Stromal cell of bone marrow (primary cell): ENCODE measurements around the gene FASTKD1.
"Not testable (repeated sequence)": the region's sequence is repeated elsewhere in the genome, so short reads cannot be mapped to it uniquely, and the experiment has no call there.

Experiments used
- DNase-seq: peaks from one replicate; pipeline ENCODE4 v3.0.0-alpha.2; 2012; ENCODE audit warnings: low read depth

FASTKD1 gene

DNA sequence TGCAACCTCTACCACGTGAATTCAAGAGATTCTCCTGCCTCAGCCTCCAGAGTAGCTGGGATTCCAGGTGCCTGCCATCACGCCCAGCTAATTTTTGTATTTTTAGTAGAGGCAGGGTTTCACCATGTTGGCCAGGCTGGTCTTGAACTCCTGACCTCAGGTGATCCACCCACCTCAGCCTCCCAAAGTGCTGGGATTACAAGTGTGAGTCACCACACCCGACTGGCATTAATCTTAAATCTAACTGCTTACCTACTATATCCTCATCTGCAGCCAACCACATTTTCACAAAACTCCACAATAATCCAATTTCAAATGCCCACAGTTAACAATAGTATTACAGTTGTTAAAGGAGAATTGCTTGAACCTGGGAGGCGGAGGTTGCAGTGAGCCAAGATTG, 2.9 kb downstream of the FASTKD1 start:
- DNase-seq = not testable (repeated sequence)

DNA sequence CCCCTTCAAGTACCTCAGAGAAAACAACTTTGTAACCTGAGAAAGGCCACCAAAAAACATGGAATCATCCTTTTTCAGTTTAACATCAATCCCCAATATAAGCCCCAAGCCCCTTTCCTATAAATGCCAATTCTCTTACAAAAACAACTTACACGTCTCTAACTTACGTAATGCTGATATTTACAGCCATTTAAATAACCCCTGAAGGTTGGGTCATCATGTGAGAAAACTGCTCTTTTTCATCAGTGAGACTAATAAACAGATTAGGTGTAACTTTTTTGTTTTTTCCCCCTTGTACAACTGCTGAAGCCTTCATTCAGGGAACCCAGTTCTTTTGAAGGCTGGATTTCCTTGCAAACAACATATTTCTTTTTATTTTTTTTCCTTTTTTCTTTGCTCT, 3.7 kb downstream of the FASTKD1 start:
- no peak for DNase-seq

DNA sequence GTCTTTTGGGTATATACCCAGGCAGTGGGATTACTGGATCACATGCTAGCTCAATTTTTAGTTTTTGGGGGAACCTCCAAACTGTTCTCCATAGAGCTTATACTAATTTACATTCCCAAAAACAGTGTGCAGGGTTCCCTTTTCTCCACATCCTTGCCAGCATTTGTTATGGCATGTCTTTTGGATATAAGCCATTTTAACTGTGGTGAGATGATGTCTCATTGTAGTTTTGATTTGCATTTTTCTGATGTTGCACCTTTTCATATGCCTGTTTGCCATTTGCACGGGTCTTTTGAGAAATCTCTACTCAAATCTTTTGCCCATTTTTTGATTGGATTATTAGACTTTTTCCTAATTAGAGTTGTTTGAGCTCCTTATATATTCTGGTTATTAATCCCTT, 8.0 kb downstream of the FASTKD1 start:
- no peak for DNase-seq

DNA sequence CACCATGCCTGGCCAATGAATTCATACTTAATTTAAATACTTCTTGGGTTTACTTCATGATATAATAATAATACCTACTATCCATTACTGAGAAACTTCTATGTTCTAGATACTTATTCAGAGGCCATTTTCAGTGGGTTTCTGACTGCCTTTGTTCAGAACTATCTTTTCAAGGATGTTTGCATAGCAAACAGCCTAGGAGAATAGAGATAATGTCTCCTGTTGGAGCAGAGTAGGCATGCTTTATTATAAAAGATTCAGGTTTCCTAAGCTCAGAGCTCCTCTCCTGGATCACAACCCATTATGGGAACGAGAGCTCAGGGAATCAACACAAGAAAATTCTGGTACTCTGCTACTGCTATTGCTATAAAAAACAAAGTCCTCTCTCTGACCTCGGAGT, 11.1 kb downstream of the FASTKD1 start:
- no peak for DNase-seq

DNA sequence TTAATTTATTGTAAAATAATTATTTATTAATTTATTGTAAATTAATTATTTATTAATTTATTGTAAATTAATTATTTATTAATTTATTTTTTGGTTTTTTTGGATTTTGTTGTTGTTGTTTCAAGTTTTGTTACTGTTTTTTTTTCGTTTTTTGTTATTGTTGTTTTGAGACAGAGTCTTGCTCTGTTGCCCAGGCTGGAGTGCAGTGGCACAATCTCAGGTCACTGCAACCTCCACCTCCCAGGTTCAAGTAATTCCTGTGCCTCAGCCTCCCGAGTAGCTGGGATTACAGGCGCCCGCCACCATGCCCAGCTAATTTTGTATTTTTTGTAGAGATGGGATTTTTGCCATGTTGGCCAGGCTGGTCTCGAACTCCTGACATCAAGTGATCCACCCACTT, 11.6 kb downstream of the FASTKD1 start:
- not testable (repeated sequence) for DNase-seq

DNA sequence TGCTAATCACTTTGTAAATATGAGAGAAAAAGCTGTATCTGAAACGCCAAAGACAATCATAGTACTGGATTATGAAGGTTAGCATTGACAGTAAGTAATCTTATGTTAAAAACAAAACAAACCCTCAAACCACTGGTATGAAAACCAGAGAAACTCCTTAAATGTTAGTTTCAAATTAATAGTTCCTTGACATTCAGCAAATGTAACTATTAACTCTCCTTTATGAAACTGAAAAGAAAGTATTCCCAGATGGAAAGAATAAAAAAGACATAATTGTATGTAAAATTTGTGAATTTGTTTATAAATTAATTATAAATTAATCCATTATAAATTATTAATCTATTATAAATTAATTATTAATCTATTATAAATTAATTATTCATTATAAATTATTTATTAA, 12.3 kb downstream of the FASTKD1 start:
- no peak for DNase-seq

DNA sequence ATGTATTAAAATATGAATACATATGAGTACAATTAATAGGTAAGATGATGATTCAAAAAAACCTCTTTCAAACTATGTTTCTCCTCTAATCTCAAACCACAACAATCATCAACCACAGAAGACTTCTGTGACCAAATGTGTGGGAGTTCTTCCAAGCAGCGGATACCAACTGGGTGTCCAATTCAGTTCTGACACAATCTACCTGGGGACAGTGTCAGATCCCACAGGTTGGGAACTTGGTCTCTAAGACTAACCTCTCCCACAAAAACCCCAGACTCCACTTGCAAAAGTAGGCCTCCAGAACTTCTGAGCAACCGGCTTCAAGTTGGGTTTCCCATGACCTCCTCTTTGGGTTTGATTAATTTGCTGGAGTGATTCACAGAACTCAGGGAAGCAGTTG, 26.9 kb downstream of the FASTKD1 start:
- no peak for DNase-seq

DNA sequence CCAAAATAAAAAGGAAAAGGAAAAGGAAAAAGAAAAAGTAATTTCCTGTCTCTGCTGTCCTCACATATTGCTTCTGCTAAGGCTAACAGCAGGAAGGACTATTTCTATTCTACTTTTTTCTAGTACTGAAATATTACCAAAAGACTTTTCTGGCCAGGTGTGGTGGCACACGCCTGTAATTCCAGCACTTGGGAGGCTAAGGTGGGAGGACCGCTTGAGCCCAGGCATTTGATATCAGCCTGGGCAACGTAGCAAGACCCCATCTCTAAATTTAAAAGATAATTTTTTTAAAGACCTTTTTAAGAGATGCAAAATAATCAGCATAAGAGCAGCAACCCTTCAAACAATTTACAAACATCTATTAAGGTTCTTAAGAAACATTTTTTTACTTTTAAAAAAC, 31.2 kb downstream of the FASTKD1 start:
- DNase-seq = no peak

DNA sequence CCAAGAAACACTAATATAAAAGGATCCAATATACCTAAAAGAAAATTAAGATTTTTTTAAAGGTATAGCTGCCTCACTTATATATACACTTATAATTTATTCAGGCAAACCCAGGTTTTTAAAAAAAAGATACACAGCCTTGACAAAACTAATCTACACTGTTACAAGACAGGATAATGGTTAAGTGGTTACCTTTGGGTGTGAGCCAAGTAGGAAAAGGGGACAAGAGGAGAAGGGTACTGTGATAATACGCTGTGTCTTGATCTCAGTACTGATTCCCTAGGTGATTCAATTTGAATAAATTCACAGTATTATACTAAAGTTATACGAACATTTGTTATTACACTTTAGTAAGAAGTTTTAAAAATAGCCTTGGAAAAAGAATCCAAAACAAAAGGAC, 33.5 kb downstream of the FASTKD1 start:
- DNase-seq = no peak

DNA sequence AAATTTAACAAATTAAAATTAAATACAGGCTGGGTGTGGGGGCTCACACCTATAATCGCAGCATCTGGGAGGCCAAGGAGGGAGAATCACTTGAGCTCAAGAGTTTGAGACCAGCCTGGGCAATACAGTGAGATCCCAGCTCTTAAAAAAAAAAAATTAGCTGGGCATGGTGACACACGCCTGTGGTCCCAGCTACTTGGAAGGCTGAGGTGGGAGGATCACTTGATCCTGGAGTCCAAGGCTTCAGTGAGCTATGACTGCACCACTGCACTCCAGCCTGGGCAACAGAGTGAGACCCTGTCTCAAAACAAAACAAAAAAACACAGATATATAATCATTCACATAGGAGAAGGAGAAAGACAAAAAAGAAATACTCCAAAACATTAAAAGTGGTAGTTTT, 34.2 kb downstream of the FASTKD1 start:
- not testable (repeated sequence) for DNase-seq

DNA sequence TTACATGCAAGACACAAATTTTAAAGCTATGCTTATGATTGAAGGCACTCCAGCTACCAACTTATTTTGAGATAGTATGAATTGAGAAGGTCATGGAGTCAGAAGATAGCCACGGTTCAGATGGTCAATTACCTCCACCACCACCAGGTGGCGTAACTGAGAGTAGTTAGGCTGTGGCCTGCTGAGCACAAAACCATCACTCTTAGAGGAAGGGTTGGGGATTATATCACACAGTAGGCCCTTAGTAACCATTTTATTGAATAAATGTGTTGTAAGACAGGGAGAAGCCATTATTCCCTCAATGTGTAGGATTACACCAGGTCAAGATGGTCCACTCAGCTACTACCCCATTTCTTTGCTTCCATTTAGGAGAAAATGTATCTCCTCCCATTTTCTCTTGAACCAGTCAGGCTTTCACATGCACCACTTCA, 45.4 kb downstream of the FASTKD1 start:
- DNase-seq = peak; percentile 22

DNA sequence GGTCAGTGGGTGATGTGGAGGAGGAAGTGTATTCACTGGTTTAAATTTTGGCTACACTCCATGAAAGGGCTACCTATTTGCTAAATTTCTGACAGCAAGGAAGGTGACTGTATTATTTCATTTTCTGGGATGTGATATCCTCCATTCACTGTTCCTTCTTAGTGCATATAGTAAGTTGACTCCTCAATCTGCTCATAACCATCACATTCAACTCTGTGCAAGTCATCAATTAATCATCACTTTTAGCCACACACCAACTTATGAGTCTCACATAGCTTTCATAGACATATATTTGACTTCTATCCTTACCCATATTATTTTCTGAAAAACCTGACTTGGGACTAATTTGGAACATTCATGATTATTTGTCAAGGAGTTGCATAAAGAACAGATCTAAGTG, 47.2 kb downstream of the FASTKD1 start:
- peak; percentile 9 for DNase-seq

DNA sequence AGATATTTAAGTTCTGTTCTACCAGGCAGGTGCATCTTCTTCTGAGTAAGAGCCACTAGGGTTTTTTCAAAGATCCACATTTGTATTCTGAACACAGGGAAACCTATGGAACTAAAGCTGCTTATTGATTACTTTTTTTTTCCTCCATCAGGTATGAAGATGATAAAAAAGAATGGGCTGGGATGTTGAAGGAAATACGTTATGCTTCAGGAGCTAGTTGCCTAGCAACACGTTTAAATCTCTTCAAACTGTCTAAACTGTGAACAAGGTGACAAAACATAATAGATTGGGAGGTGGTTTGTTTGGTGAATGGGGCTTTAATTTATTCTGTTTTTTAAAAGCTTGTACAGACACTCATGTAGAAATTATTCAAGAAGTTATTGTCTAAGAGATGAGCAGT, 48.2 kb downstream of the FASTKD1 start:
- no peak for DNase-seq

DNA sequence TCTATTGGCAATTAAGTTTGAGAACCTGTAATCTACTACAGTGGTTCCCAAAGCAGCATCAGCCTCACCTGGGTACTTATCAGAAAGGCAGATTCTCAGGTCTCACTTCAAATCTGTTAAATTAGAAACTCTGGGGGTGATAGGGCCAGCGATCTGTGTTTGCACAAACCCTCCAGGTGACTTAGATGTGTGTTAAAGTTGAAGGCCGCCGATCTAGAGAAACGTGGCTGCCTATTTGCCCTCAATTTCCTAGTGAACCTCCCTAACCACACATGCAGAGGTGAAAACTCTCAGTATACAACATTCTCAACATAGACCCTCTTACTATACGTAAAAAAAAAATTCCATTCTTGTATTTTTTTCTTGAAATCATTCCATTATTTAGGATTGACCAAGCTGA, 50.0 kb downstream of the FASTKD1 start:
- no peak for DNase-seq

DNA sequence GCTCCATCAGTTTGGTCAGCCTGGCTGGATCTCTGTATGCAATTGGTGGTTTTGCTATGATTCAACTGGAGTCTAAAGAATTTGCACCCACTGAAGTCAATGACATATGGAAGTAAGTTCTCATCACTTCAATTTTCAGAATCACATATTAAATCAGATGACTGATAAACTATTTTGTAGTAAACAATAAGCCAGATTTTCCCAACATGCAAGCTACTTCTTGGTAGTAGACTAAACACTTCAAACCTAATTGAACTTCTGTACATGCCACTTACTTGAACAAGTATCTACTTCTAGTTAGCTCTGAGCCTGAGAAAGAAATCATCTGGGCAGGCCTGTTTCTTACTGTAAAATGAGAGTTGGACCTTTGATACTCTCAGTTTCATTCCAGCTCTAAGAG, 52.8 kb downstream of the FASTKD1 start:
- DNase-seq = no peak

DNA sequence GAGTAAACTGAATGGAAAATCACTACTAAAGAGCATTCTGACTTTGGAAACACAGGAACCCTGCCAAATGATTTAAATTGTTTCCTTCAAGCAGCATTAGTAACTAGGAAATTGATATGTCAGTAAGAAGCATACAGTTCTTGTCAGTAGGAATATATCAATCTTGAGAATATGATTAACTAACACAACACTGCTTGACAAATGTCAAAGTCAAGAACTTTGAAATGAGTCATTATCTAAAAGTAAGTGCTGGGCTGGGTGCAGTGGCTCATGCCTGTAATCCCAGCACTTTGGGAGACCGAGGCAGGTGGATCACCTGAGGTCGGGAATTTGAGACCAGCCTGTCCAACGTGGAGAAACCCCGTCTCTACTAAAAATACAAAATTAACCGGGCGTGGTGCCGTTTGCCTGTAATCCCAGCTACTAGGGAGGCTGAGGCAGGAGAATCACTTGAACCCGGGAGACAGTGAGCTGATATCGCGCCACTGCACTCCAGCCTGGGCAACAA, 57.1 kb downstream of the FASTKD1 start:
- DNase-seq = not testable (repeated sequence)

DNA sequence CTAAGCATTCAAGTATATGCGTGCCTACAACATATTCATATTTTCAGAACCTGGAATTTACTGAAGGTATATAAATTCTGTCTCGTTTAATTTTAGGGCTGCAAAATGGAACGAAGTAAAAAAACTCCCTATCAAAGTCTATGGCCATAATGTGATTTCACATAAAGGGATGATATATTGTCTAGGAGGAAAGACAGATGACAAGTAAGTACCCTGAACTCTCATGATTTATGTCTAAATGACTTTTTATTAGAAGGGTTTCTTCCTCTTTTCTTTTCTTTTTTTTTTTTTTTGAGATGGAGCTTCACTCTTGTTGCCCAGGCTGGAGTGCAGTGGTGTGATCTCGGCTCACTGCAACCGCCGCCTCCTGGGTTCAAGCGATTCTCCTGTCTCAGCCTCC, 58.9 kb downstream of the FASTKD1 start:
- DNase-seq = not testable (repeated sequence)

DNA sequence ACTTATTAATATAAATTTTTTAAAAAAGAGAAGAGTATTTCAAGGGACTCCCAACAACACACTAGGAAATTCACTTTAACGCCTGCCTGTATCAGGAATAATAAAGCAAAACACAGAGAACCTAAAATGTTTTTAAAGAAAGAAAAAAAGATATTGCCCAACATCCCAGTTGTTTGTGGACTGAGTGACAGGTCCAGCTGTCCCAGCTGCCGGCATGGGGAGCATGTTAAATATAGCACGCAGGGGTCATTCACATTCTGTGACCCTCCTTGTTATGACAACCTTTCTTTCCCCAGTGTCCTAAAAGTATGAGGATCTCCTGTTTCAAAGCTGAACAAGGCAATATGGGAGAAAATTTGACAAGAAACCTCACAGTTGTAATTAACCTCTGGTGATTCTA, 59.7 kb downstream of the FASTKD1 start:
- DNase-seq = no peak

DNA sequence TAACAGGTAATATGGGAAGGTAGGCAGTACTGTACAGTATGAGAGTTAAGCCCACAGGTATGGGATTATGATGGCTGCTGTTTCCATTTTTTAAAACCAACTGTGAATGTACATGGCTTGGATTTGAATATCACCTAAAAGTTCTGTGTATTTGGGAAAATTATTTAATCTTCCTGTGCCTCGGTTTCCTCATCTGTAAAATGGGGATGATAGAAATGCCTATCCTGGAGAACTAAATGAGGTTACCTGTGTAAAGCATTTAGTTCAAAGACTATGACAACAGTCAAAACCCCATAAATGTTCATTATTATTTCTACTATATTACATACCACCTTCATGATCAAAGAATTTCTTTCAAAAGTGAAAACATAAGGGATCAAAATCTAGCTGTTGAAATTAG, 60.6 kb downstream of the FASTKD1 start:
- no peak for DNase-seq

DNA sequence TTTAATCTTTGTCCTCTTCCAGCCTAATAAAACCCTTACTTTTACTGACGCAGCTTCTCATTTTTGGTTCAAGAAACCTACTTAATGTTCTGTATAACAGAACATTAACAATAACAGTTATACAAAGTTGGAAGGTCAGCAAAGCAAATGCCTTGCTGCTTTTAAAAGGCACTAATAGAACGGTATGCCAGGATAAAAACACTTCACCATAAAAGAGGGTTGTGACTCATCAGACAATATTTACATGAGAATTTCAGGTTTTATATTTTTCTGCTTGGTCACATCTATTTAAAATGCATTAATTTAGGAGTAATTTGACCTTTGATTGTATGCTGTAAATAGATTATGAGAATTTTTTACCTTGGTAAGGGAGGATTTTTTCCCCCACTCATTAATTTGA, 61.1 kb downstream of the FASTKD1 start:
- DNase-seq = no peak

DNA sequence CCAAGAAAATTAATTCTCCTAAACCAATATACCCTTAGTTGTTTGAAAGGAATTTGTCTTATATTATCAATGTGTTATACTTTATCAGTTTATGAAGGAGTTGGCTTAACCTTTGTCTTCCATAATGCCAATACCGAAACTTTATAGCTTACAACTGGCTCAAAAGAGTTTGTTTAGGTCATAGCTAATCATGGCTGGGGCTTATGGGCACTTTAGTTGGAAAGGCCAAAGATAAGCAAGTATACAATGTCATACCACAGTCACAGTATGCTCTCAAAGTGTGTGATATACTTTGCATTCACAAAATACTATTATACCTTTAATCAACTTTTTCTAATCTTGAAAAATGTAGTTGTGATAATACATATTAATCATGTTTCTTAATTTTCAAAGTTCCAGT, 61.8 kb downstream of the FASTKD1 start:
- no peak for DNase-seq

DNA sequence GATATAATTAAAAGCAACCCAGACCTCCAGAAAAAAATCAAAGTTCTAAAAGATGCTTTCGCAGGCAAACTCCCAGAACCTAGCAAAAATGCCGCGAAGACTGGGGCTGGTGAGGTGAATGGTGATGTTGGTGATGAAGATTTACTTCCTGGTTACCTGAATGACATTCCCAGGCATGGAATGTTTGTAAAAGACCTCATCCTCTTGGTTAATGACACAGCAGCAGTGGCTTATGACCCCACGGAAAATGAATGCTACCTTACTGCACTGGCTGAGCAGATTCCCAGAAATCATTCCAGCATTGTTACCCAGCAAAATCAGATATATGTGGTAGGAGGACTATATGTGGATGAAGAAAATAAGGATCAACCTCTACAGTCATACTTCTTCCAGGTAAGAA, 63.2 kb downstream of the FASTKD1 start:
- no peak for DNase-seq

DNA sequence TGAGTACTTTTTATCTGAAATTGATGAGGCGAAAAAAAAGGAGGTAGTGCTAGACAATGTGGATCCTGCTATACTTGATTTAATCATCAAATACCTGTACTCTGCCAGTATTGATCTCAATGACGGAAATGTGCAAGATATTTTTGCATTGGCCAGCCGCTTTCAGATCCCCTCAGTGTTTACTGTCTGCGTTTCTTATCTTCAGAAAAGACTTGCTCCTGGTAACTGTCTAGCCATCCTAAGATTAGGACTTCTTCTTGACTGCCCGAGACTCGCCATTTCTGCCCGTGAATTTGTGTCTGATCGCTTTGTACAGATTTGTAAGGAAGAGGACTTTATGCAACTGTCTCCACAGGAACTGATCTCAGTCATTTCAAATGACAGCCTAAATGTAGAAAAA, 63.7 kb downstream of the FASTKD1 start:
- no peak for DNase-seq

DNA sequence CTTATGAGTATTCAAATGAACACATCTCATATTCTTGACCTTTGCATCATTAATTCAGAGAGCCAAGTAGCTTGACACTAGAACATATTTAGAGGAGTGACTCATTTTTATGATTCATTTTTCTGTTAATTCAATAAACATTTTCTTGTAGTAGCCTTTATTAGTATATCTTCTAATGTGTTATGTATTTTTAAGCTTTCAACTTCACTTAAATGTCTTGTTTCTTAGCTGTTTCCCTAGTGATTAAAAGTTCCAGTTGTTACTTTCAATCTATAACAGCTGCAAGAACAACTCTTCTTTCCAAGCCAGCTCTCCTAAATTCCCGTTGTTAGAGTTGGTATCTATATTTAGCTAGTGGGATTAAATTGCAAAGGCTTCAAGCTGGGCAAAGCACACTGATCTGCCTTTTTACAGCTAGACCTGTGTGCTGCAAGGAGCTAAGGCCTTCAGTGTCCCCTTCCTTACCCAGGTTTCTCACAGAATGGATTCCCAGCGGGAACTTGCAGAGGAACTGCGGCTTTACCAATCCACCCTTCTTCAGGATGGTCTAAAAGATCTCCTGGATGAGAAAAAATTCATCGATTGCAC, 64.3 kb downstream of the FASTKD1 start, which contains the start of gene KLHL41:
Gene KLHL41, plus strand, starts transcription at position 405 of the 588 bp plus-strand sequence. Its CDS starts 77 bp downstream, at position 482.
- DNase-seq = peak; percentile 40
